Esophagus muscularis mucosa (tissue), 4 donors: ENCODE results near the gene BRF1. TPM values are rescaled to one million over a fixed set of nuclear protein-coding genes. Genes with fewer than 3 reads are reported as not detected.

Source experiments
- total RNA-seq, 4 donors: library from RNA; depleted of rRNA; stranded (reverse); fragments of >200 nt; gene quantifications; one replicate each; pipeline versions ENCODE4 v1.1.0 to v1.2.1, GENCODE V29; 2016

Gene BRF1
- total RNA-seq, 4 donors from 2014 or later: 23.0 to 47.3 (median 41.4) TPM

Other genes with a start within 250 kb of the BRF1 start
- 1 to 10 TPM; 1.2 to 8.0 (median 2.1) TPM for gene GPR132, start 235.6 kb downstream of the BRF1 start, total RNA-seq
- gene JAG2, start 132.2 kb downstream of the BRF1 start, total RNA-seq: 10 to 100 TPM in 3 of 4 donors, 1 to 10 TPM in 1; 5.0 to 19.0 (median 13.9) TPM
- gene NUDT14, start 119.7 kb downstream of the BRF1 start, total RNA-seq: 1 to 10 TPM; 2.1 to 6.2 (median 5.8) TPM
- 10 to 100 TPM; 56.1 to 72.5 (median 69.4) TPM for gene BTBD6, start 52.5 kb downstream of the BRF1 start, total RNA-seq
- 10 to 100 TPM; 59.8 to 97.4 (median 71.2) TPM for gene PACS2, start 13.7 kb upstream of the BRF1 start, total RNA-seq
- under 1 TPM in 3 of 4 donors, not detected in 1; under 0.01 to 0.19 (median 0.17) TPM for gene TEX22, start 97.5 kb upstream of the BRF1 start, total RNA-seq
- 10 to 100 TPM; 49.0 to 94.2 (median 67.9) TPM for gene MTA1, start 118.8 kb upstream of the BRF1 start, total RNA-seq
- gene CRIP2, start 173.8 kb upstream of the BRF1 start, total RNA-seq: 100 to 1,000 TPM; 283 to 578 (median 392) TPM
- gene CRIP1, start 185.9 kb upstream of the BRF1 start, total RNA-seq: 100 to 1,000 TPM in 1 of 4 donors, 10 to 100 TPM in 3; 34.0 to 110 (median 54.6) TPM
- gene TEDC1, start 190.2 kb upstream of the BRF1 start, total RNA-seq: 1 to 10 TPM; 3.8 to 6.6 (median 4.7) TPM
- gene TMEM121, start 225.6 kb upstream of the BRF1 start, total RNA-seq: 10 to 100 TPM in 1 of 4 donors, 1 to 10 TPM in 3; 2.9 to 13.0 (median 5.4) TPM